SH-SY5Y (cell line): ENCODE data around the gene TSPAN32.

Experiments
- GATA2 ChIP-seq: IDR thresholded peaks from 2 replicates; pipeline ENCODE4 v1.6.1; 2011; ENCODE audit warnings: mild to moderate bottlenecking, low read depth, low read length
- GATA3 ChIP-seq: IDR thresholded peaks from 2 replicates; pipeline ENCODE4 v1.6.1; 2011; ENCODE audit warnings: low read depth, mild to moderate bottlenecking, low read length, moderate library complexity

TSPAN32 gene

DNA sequence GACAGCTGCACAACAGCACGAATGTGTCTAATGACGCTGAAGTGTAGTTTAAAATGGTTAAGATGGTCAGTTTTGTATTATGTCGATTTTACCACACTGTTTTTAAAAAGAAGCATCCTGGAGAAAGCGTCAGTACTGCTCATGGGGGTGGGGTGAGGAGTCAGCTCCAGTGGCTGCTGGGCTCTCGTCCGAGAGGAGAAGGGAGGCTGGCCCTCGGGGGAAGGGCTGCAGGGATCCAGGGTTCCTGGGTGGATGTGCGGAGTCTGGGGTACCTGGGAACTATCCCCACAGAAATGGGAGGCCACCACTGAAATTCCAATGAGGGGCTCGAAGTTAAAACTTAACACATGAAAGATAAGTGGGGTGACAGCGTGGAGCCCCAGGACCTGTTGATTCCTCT is 12.0 kb upstream of the TSPAN32 start:
- TF ChIP-seq GATA2 (no peak), GATA3 (no peak)

DNA sequence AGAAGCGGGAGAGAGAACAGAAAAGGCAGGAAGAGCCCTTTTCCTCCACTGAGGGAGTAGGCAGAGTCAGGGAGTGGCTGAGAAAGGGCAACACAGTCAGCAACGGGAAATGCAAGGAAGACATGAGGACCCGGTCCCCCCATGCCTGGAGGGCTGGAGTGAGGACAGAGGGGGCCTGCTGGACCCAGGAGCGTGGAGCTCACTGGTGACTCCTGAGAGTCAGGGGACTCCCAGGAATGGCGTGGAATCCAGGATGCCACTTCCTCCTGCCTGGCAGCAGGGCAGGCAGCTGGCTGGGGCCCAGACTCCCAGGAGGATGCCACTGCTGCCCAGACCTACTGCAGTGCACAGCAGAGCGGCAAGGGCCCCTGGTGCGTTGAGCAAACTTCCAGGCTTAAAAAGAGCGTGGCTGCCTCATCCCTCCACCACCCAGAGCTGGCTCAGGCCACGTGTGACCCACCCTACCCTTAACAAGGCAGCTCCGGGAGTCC is 11.4 kb upstream of the TSPAN32 start:
- TF ChIP-seq GATA2 (no peak), GATA3 (no peak)

DNA sequence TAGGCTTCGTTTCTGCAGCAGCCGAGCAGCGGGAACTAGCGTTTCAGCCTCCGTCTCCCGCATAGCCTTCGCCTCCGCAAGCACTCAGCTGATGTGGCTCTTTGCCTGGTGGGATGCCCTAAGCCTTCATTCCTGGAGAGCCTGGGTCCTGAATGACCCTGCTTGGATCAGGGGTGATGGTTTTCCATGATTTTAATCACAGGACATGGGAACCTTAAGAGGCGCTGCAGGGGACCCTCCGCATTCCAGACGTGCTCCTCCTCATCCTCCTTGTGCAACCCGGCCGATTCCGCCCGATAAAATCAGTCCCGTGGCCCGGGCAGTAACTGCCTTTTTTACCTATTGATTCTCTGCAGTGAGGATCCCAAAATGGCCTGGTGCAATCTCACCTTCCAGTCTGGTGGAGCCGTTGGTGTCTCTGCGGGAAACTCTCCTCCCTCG is 8.3 kb upstream of the TSPAN32 start:
- TF ChIP-seq GATA2 (no peak), GATA3 (no peak)

DNA sequence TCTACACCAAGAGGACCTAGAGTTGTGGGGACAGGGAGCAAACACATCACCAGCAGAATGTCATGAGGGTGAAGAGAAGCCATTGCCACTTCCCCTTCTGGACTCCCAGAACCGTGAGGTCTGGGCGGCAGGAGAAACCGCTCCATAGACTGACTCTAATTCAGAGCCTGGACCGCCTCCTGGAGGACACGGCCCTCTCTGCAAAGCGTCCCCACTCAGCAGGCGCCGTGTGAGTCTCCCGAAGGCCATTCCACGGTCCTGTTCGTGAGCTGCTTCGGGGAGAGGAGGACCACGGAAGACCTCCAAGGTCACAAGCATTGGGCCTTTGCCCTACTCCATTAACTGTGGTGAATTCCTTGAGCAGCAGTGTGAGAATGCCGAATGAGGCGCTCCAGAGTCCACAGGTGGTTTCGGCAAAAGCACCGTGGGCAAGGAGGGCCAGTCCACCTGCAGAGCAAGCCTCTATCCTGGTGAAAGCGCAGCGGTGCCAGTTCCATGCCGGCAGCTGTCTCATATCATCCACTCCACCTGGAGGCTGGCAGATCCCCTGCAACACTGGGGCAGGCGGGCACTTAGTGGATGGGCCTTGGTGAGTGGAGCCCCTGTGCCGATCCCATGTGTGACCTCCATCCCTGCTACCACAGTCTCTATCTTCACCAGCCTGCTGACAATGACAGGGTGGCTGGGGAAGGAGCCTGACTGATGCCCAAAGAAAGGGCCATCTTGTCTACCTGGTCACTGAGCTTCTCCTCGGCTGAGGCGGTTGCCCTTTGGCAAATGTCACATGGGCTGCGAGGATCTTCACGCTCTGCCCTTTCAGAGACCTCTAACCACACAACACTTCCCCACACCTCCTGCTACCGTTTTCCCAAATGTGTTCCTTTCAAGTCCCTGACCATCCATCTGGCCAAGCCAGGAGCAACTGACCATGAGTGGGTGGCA is 7.6 kb upstream of the TSPAN32 start:
- TF ChIP-seq GATA3: no peak
- TF ChIP-seq GATA2: no peak

DNA sequence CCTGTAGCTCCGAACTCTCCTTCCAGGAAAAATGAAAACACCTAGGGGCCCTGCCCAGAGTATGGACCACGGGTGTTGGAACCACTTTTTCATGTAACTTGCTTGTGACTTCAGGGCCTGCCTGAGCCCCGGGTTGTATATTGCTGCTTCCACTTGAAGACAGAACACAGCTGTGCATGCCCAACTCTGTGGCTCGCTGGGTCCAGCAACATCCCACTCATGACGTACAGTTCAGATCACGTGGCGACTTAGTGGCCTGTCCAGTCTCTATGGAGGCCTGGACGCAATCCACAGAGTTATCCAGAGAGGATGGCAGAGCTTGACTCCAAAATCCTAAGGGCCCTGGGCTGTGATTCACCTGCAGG is 6.9 kb upstream of the TSPAN32 start:
- TF ChIP-seq GATA2 (no peak), GATA3 (no peak)

DNA sequence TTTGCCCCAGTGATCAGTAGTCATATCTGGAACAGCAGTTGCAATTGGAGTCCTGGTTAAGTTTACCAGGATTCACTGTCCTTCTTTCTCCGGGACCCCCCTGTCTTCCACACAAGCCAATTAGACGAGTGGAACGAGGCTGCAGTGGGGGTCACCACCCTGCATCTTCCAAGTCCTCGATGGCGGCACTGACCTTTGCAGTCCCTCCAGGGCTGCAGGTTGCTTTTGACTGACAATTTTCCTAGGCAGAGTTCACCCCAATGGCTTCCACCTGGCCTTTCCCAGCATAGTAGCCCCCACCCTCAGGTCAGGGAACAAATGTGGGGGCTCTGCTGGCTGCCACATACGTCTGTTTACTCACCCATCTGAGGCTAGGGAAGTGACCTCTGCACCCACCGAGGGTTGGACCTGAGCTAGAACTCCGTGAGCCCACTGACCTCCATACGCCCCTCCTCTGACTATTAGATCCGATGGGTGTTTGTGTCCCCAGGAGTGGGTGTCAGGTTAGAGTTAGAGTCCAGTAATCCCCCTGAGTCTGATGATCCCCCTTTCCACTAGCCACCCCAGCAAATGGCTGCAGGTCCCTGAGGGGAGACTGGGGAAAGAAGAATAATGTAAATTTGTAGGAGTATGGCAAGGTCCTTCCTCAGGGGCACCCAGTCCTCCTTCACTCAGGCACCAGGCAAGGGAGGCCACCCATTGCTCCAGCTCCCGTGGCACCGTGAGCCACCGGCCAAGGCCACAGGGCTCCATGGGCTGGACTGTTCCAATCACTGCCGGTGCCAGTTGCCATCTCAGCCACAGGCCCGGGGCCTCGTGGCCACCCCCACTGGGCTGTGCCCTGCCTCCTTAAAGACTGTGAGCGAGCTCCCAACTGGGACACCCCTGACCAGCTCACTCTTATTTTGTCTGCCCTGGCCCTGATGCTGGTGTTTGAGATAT is 5.6 kb upstream of the TSPAN32 start:
- TF ChIP-seq GATA2 (no peak), GATA3 (no peak)

DNA sequence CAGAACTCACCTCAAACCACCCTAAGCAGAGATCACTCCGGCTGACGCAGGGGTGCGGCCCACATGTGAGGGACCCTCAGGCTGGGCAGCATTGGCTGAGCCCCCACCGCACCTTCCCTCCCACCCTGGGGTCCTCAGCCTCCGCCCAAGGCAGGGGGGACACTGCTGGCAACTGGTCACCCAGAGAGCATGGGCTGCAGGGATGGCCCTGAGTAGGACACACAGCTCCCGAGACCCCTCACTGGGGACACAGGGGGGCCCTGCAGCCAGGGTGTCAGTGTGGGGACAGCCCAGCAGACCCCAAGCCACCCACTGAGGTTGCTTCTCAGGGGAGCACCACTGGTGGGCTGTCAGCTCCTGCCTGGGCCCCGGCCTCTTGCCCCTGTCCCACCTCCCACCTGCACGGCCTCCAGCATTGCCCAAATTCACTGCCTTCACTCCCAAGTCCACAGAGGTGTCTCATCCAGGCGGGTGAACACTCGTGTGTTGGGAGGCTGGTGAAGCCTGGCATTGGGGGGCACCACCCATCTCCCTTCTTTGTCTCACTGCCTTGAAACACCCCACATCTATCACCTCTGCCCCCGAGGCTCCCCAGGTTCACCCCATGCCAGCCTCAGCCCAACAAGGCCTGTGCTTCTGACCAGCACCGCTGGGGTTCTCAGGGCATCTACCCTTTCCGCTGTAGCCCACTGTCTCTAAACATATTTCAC is 4.7 kb upstream of the TSPAN32 start:
- no peak for TF ChIP-seq GATA2
- no peak for TF ChIP-seq GATA3

DNA sequence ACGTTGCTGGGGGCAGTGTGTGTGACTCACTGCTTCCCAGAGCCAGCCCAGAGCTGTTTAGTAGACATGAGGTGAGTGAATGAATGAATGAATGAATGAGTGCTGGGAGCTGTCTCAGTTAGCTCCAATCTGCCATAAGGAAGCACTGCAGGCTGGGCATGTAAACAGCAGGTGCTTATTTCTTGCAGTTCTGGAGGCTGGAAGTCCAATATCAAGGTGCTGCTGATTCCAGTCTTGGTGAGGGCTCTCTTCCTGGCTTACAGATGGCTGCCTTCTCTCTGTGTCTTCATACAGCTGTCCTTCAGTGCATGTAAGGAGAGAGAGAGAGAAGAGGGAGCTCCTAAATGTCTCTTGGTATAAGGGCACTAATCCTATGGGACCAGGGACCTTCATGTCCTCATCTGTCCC is 4.2 kb upstream of the TSPAN32 start:
- TF ChIP-seq GATA2 (no peak), GATA3 (no peak)

DNA sequence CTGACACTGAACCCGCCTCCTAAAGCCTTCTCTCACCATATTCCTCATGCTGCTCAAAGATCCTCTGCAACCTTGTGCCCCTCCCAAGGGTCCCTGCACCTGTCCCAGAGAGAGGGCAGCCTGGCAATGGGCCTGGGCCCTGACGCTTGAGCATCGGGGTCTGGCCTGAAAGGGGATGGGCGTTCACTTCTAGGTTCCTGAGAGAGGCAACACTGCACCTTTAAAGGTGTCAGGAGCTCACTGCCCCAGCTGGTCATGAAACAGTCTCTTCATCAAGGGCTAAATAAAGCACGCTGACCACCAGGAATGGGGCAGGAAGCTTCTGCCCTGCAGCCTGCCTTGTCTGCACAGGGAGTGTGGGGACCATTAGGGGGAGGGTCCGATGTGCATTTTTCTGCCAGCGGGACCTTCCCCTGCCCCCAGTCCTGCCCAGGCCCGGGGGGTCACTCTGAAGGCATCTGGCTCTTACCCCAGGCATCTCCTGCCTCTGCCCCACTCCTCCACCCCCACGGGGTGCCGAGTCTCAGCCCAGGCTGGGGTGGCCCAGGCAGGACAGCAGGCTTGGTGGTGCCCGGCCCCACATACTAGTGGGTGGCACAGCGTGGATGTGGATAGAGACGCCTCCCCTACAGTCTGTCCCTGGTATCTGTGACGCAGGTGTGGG is 3.5 kb upstream of the TSPAN32 start:
- TF ChIP-seq GATA3 (no peak), GATA2 (no peak)

DNA sequence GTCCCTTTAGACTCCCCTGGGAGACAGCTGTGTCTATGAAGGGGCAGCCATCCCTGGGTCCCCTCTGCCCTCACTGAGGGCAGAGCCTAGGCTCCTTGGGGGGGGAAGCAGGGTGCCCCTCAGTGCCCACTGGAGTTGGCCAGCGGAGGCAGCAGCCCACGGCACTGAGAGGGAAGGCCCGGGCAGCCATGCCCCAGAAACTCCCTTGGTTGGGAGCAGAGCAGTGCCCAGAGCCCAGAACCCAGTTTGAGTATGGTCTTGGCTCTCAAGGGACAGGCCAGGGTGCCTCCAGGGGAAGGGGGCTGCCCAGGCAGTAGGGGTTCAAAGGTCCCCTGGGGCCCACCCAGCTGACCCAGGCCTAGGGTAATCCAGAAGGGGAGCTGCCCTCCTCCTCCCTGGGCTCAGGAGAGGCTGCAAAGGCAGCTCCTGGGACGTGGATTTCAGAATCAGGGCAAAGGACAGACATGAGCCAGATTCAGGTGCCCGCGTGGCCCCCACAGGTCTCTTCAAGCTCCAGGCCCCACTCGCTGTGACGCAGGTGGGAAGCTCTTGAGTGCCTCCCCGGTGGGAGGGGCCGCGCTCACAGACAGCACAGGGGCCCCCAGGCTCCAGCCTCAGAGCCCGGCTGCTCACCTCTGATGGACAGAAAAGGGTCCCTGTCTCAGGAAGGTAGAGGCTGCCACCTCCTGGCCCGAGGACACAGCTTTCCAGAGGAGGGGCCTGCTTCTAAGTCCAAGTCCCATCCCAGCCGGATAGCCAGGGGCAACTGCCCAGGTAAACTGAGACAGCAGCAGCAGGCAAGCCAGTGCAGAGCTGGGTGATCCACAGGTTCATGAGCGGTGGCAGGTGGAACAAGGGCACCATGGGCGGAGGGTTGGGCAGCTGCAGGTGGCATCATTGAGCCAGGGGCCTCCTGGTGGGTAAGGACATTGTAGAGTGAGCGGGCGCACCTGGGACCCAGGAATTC is 2.7 kb upstream of the TSPAN32 start:
- TF ChIP-seq GATA2 (no peak), GATA3 (no peak)

DNA sequence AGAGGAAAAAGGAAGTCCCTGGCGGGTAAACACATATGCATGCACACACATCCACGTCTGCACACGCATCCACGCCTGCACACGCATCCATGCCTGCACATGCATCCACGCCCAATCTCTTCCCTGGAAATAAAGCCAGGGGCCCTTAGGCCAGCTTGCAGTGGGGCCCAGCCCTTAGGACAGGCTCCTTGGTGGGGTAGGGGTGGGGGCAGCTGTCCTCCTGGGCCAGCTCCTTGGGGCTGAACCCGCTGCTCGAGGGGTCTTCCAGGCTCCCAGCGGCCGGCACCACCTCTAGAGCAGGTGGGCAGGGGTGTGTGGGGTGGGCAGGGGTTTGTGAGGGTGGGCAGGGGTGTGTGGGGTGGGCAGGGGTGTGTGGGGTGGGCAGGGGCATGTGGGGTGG is 2.0 kb upstream of the TSPAN32 start:
- no peak for TF ChIP-seq GATA3
- no peak for TF ChIP-seq GATA2

DNA sequence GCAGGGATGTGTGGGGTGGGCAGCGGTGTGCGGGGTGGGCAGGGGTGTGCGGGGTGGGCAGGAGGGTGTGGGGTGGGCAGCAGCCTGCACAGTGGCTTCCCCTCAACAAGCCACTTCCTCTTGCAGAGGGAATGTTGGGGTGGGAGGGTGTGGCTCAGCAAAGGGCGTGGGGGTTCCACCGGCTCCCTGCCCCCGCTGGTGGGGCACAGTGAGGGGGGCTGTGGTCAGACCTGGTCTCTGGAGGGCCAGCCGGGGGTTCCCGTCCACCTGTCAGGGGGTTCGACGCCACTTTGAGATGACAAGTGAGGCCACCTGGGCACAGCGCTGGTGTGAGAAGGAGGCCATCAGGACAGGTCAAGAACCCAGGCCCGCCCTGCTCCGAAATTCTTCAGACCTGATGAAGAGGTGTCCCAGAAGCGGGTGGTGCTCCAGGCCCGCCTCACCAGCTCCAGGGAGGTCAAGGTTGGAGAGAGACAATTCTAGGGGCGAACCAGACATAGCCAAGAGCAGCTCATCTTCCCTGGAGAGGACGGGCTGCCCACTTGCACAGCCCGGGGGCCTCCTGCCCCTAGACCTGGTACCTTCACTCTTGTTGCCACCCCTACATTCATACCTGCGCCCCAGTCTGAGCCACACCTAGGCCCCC is 1.4 kb upstream of the TSPAN32 start:
- TF ChIP-seq GATA3: no peak
- no peak for TF ChIP-seq GATA2
